H1 (cell line): ENCODE results near the gene DNAJB7. TPM values are rescaled to one million over a fixed set of nuclear protein-coding genes. Genes with fewer than 3 reads are reported as not detected.

Source experiments
- CTCF ChIA-PET: fragments of 300-600 bp; sonication (Branson Sonifier 250); formaldehyde crosslinking; loops from one replicate; lab custom pipeline; 2021; ENCODE audit not compliant: partially characterized antibody; lab: Charles Lee
- POLR2A ChIA-PET: fragments of 300-600 bp; sonication (Branson Sonifier 250); formaldehyde crosslinking; loops from one replicate; lab custom pipeline; 2021; ENCODE audit warnings: inconsistent platforms; ENCODE audit not compliant: partially characterized antibody; lab: Charles Lee
- DNase-seq, 2 experiments: peaks; one replicate each; pipeline versions ENCODE4 v3.0.0 to v3.0.0-alpha.2; 2010 to 2022; ENCODE audit warnings: low spot score in 2 of 2, low read depth in 1 of 2, mixed read lengths in 1 of 2
- FAIRE-seq: peaks from 2 replicates; lab custom pipeline; 2011; peaks lifted over from hg19 to GRCh38; lab: Jason Lieb, UNC
- H2AFZ ChIP-seq: 2 replicates; pipeline ENCODE4 v1.8.1; 2012; ENCODE audit warnings: low read length, inconsistent platforms
- H2AK5ac ChIP-seq: 2 replicates; pipeline ENCODE4 v1.6.1; 2013; ENCODE audit warnings: low read depth, low read length
- H2BK120ac ChIP-seq: replicated peaks from 2 replicates; pipeline ENCODE3; 2013; ENCODE audit warnings: low read depth, low read length, inconsistent platforms
- H2BK12ac ChIP-seq: 2 replicates; pipeline ENCODE4 v1.6.1; 2013; ENCODE audit warnings: low read depth, low read length
- H2BK15ac ChIP-seq: 2 replicates; pipeline ENCODE4 v1.6.1; 2013; ENCODE audit warnings: low read length
- H2BK20ac ChIP-seq: 2 replicates; pipeline ENCODE4 v1.6.1; 2013; ENCODE audit warnings: low read length
- H2BK5ac ChIP-seq: 2 replicates; pipeline ENCODE4 v1.6.1; 2013; ENCODE audit warnings: low read depth, low read length
- H3K14ac ChIP-seq: 2 replicates; pipeline ENCODE4 v1.6.1; 2013; ENCODE audit warnings: inconsistent platforms; ENCODE audit not compliant: insufficient read length
- H3K18ac ChIP-seq: 2 replicates; pipeline ENCODE4 v1.6.1; 2013; ENCODE audit warnings: low read length; ENCODE audit errors: extremely low read depth
- H3K23ac ChIP-seq: 2 replicates; pipeline ENCODE4 v1.6.1; 2013; ENCODE audit warnings: inconsistent platforms; ENCODE audit not compliant: insufficient read length
- H3K23me2 ChIP-seq: 2 replicates; pipeline ENCODE4 v1.6.1; 2013; ENCODE audit warnings: low read depth, low read length
- H3K27ac ChIP-seq: 2 replicates; pipeline ENCODE4 v1.6.1; 2011; ENCODE audit warnings: low read depth, low read length, inconsistent platforms
- H3K27me3 ChIP-seq, 4 experiments: replicated peaks in 1 of 4; 1 replicate in 1 of 4; 2 replicates in 3 of 4; pipeline versions ENCODE4 v1.6.1 to v1.8.1; 2011 to 2013; ENCODE audit warnings: low read length in 3 of 4, mild to moderate bottlenecking in 3 of 4, inconsistent platforms in 2 of 4, mixed read lengths in 2 of 4, moderate library complexity in 1 of 4; ENCODE audit not compliant: control insufficient read depth in 3 of 4, insufficient read depth in 3 of 4; ENCODE audit errors: extremely low read depth in 1 of 4
- H3K36me3 ChIP-seq, 4 experiments: 2 replicates each; pipeline versions ENCODE4 v1.6.1 to v1.8.1; 2011 to 2013; ENCODE audit warnings: mild to moderate bottlenecking in 4 of 4, low read length in 3 of 4, moderate library complexity in 2 of 4, control low read depth in 1 of 4, inconsistent platforms in 1 of 4; ENCODE audit not compliant: insufficient read depth in 4 of 4, control insufficient read depth in 2 of 4
- H3K4ac ChIP-seq: replicated peaks from 2 replicates; pipeline ENCODE3; 2013; ENCODE audit warnings: low read length, low read depth, mixed read lengths, inconsistent platforms; ENCODE audit not compliant: insufficient read length
- H3K4me1 ChIP-seq, 4 experiments: replicated peaks in 1 of 4; 1 replicate in 1 of 4; 2 replicates in 3 of 4; pipeline versions ENCODE4 v1.6.1 to v1.8.1; 2011 to 2013; ENCODE audit warnings: low read length in 3 of 4, inconsistent platforms in 2 of 4, mixed read lengths in 1 of 4; ENCODE audit not compliant: insufficient read depth in 4 of 4, control insufficient read depth in 3 of 4
- H3K4me2 ChIP-seq, 2 experiments: 2 replicates each; pipeline versions ENCODE4 v1.6.1 to v1.8.1; 2011 to 2013; ENCODE audit warnings: low read depth in 2 of 2, low read length in 2 of 2, control low read depth in 1 of 2, inconsistent platforms in 1 of 2, mild to moderate bottlenecking in 1 of 2; ENCODE audit not compliant: insufficient read depth in 1 of 2
- H3K4me3 ChIP-seq, 4 experiments: fragments of 200-600, 300-600 bp in 1 of 4; sonication (generic), shearing (Covaris generic), sonication (Bioruptor Twin) in 1 of 4; 2 replicates each; pipeline versions ENCODE4 v1.5.1 to v1.8.1; 2011 to 2016; ENCODE audit warnings: low read length in 4 of 4, low read depth in 3 of 4, control low read depth in 2 of 4, inconsistent platforms in 2 of 4, mild to moderate bottlenecking in 2 of 4, mixed read lengths in 1 of 4, moderate library complexity in 1 of 4; ENCODE audit not compliant: insufficient read depth in 2 of 4; ENCODE audit errors: extremely low read depth in 1 of 4
- H3K56ac ChIP-seq: replicated peaks from 2 replicates; pipeline ENCODE3; 2013; ENCODE audit warnings: low read depth, mild to moderate bottlenecking, mixed read lengths, low read length, inconsistent platforms; ENCODE audit not compliant: insufficient read length
- H3K79me1 ChIP-seq: 2 replicates; pipeline ENCODE4 v1.6.1; 2013; ENCODE audit warnings: low read depth, low read length, control low read depth
- H3K79me2 ChIP-seq, 2 experiments: 2 replicates each; pipeline versions ENCODE4 v1.6.1 to v1.8.1; 2012 to 2013; ENCODE audit warnings: low read length in 2 of 2, mild to moderate bottlenecking in 2 of 2, inconsistent platforms in 1 of 2; ENCODE audit not compliant: insufficient read depth in 2 of 2, control insufficient read depth in 1 of 2
- H3K9ac ChIP-seq, 4 experiments: replicated peaks in 1 of 4; 1 replicate in 1 of 4; 2 replicates in 3 of 4; pipeline versions ENCODE4 v1.6.1 to v1.8.1; 2011 to 2013; ENCODE audit warnings: low read depth in 3 of 4, low read length in 3 of 4, control low read depth in 2 of 4, mild to moderate bottlenecking in 2 of 4, moderate library complexity in 2 of 4, inconsistent platforms in 1 of 4; ENCODE audit errors: extremely low read depth in 1 of 4
- H3K9me3 ChIP-seq, 2 experiments: 2 replicates each; pipeline versions ENCODE4 v1.6.1 to v1.8.1; 2012 to 2013; ENCODE audit warnings: mild to moderate bottlenecking in 2 of 2, moderate library complexity in 2 of 2, control low read depth in 1 of 2, inconsistent platforms in 1 of 2, low read depth in 1 of 2, low read length in 1 of 2, mixed read lengths in 1 of 2; ENCODE audit not compliant: insufficient read depth in 2 of 2
- H4K20me1 ChIP-seq, 2 experiments: replicated peaks in 1 of 2; 2 replicates each; pipeline versions ENCODE3 to v1.8.1; 2011 to 2013; ENCODE audit warnings: inconsistent platforms in 2 of 2, low read length in 2 of 2, mild to moderate bottlenecking in 1 of 2; ENCODE audit not compliant: insufficient read depth in 2 of 2, control insufficient read depth in 1 of 2
- H4K5ac ChIP-seq: 2 replicates; pipeline ENCODE4 v1.6.1; 2013; ENCODE audit warnings: low read length, low read depth, mixed read lengths, inconsistent platforms; ENCODE audit not compliant: insufficient read length
- H4K8ac ChIP-seq: 2 replicates; pipeline ENCODE4 v1.8.0; 2013; ENCODE audit warnings: mild to moderate bottlenecking, moderate library complexity, low read length, inconsistent platforms; ENCODE audit not compliant: insufficient read depth; ENCODE audit errors: extremely low read depth
- H4K91ac ChIP-seq: replicated peaks from 2 replicates; pipeline ENCODE3; 2013; ENCODE audit warnings: low read length, mixed read lengths, inconsistent platforms; ENCODE audit not compliant: insufficient read length
- ASH2L ChIP-seq: fragments of 200-600, 300-600 bp; sonication (generic); IDR thresholded peaks from one replicate; pipeline ENCODE4 v1.7.1; 2017; ENCODE audit warnings: low read length
- CREB1 ChIP-seq: IDR thresholded peaks from 2 replicates; pipeline ENCODE4 v1.6.1; 2012; ENCODE audit warnings: inconsistent platforms
- JUN ChIP-seq: IDR thresholded peaks from 2 replicates; pipeline ENCODE4 v1.6.1; 2011; ENCODE audit warnings: low read depth, mild to moderate bottlenecking, improper control_type of control experiment, low read length
- KDM1A ChIP-seq: fragments of 200-600, 300-600 bp; sonication (generic); IDR thresholded peaks from 2 replicates; pipeline ENCODE4 v1.7.1; 2016; ENCODE audit warnings: mild to moderate bottlenecking, low read length, borderline replicate concordance
- POLR2AphosphoS5 ChIP-seq: IDR thresholded peaks from 2 replicates; pipeline ENCODE4 v1.6.1; 2011; ENCODE audit warnings: low read depth, low read length
- SIN3A ChIP-seq, 2 experiments: IDR thresholded peaks in 1 of 2; conservative IDR thresholded peaks in 1 of 2; 2 replicates each; pipeline ENCODE4 v1.6.1; 2011 to 2012; ENCODE audit warnings: low read length in 2 of 2, improper control_type of control experiment in 1 of 2, low read depth in 1 of 2, mild to moderate bottlenecking in 1 of 2
- SP1 ChIP-seq: IDR thresholded peaks from 2 replicates; pipeline ENCODE4 v1.6.1; 2011; ENCODE audit warnings: low read depth, low read length
- WGBS, 2 experiments: shearing (Covaris generic) in 1 of 2; methylation state at CpG; one replicate each; pipeline versions ENCODE4 v1.1.6 to v1.1.7; 2013 to 2015; ENCODE audit warnings: low lambda C conversion rate in 2 of 2, mixed read lengths in 2 of 2, inconsistent platforms in 1 of 2, low coverage in 1 of 2, missing lambda C conversion rate in 1 of 2; ENCODE audit not compliant: insufficient replicate concordance in 2 of 2, insufficient coverage in 1 of 2, insufficient read length in 1 of 2; ENCODE audit errors: extremely low coverage in 1 of 2, missing lambda C conversion rate in 1 of 2; 5-methylcytosine and 5-hydroxymethylcytosine counted together
- polyA plus RNA-seq, 7 experiments: library from polyadenylated mRNA; depleted of rRNA in 3 of 7; stranded (reverse) in 5 of 7; unstranded in 2 of 7; fragments of >200 nt in 5 of 7; fragments of 200-250 nt in 2 of 7; gene quantifications; 1 replicate in 5 of 7; 2 replicates in 1 of 7; 4 replicates in 1 of 7; pipeline versions ENCODE4 v1.2.1 to v1.2.3, GENCODE V29; 2011 to 2013; ENCODE audit warnings: missing spikeins in 2 of 7, mixed read lengths in 2 of 7
- total RNA-seq: library from RNA; stranded (reverse); fragmentation: NEBNext Ultra II Directional; extraction: Animal tissue kit (Norgen Biotek cat#: 25700); gene quantifications from 2 replicates; pipeline ENCODE4 v1.2.1, GENCODE V29; 2021
- TF ChIP-seq, protein P1 (sequence below): IDR thresholded peaks from 2 replicates; pipeline ENCODE4 v1.6.1; 2012; ENCODE audit warnings: low read length, inconsistent platforms
- TF ChIP-seq, protein P2 (sequence below), 3 experiments: IDR thresholded peaks; 1 replicate in 2 of 3; 2 replicates in 1 of 3; pipeline versions ENCODE4 v1.5.1 to v1.6.1; 2011; ENCODE audit warnings: low read length in 3 of 3, mild to moderate bottlenecking in 3 of 3, inconsistent platforms in 2 of 3, low read depth in 1 of 3, moderate library complexity in 1 of 3; ENCODE audit not compliant: insufficient read depth in 1 of 3; ENCODE audit errors: control extremely low read depth in 1 of 3

Gene DNAJB7
- total and polyA plus RNA-seq, 2 of the 8 experiments (the other 6 are each of a cell fraction or from before 2014, with no cell fraction given): not detected

DNA sequence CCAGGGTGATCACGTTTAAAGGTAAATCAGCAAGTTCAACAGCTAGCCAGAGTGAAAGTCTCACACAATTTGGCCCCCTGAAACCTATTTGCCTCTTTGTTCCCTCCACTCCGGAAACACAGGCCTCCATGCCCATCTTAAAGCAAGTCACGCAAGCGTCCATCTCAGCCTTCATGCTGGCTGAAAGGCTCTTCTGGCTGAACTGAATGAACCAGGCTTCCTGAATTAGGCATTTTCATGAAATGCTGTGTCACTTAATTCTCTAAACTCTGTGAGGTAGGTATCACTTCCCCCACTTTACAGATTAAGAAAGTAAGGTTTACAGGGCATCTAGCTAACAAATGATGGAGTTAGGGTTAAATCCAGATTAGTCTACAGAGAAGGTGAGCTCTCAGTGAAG is 44.2 kb downstream of the DNAJB7 start:
- H3K79me1 ChIP-seq: peaks cover 9% of the 10 kb centered on the region
- no peak overlapping the region for H3K23ac ChIP-seq
- POLR2A ChIA-PET: interaction anchor here (0.6 to 2.8 kb wide), 4 partner anchors 9 to 39 kb away, joined by 3 to 9 read pairs (median 7); partner anchors contain the start of gene XPNPEP3
- H3K27ac ChIP-seq: no peak overlapping the region
- peaks cover 0 to 1% (median 0%) of the 10 kb centered on the region in 4 experiments; a peak in 3 of 7 replicates for H3K4me1 ChIP-seq
- H3K4ac ChIP-seq: no peak overlapping the region
- no peaks in the 10 kb centered on the region for H3K9me3 ChIP-seq
- H2BK12ac ChIP-seq: no peak overlapping the region
- 90% methylated on average over 4 of the region's 4 CpGs; no CpG with 5 or more reads in 1 of the 2 experiments for WGBS, 2 experiments
- no peak overlapping the region for H2BK20ac ChIP-seq
- CTCF ChIA-PET: interaction anchor here (0.5 to 0.7 kb wide), 2 partner anchors 47 to 418 kb away, joined by 3 to 5 read pairs; no protein-coding TSS in a partner anchor
- H4K8ac ChIP-seq: 0 out of 2 replicates have a peak overlapping the region, but pooled peaks have one; percentile 39
- no peak overlapping the region for H4K5ac ChIP-seq
- H2AFZ ChIP-seq: no peak overlapping the region
- peaks cover 0 to 7% (median 3%) of the 10 kb centered on the region in 4 experiments; a peak in 2 of 8 replicates for H3K36me3 ChIP-seq
- H3K79me2 ChIP-seq: peaks cover 5 to 51% of the 10 kb centered on the region in 2 experiments; a peak in 3 of 4 replicates
- H2AK5ac ChIP-seq: no peak overlapping the region
- H4K91ac ChIP-seq: no peak overlapping the region
- H4K20me1 ChIP-seq: no peaks in the 10 kb centered on the region
- H3K9ac ChIP-seq: peak overlapping the region in 1 of 4 experiments; percentile 38; a peak in 1 of 7 replicates
- no peak overlapping the region for H2BK15ac ChIP-seq
- no peak overlapping the region for H3K56ac ChIP-seq
- no peak overlapping the region for H2BK5ac ChIP-seq
- peak overlapping the region; percentile 71 to 77; a peak in 2 of 4 replicates for H3K4me2 ChIP-seq
- peak overlapping the region in 2 of 4 experiments; percentile 72 to 98; a peak in 3 of 8 replicates for H3K4me3 ChIP-seq
- H3K14ac ChIP-seq: no peak overlapping the region
- H3K18ac ChIP-seq: no peak overlapping the region
- H2BK120ac ChIP-seq: no peak overlapping the region
- no peaks in the 10 kb centered on the region for H3K27me3 ChIP-seq
- DNase-seq: no peak
- FAIRE-seq: no peak
- H3K23me2 ChIP-seq: peaks cover 2% of the 10 kb centered on the region; the same call in 1 of the 2 replicates
- no peak for TF ChIP-seq JUN
- no peak for TF ChIP-seq SP1
- TF ChIP-seq POLR2AphosphoS5: no peak
- TF ChIP-seq, protein P1, sequence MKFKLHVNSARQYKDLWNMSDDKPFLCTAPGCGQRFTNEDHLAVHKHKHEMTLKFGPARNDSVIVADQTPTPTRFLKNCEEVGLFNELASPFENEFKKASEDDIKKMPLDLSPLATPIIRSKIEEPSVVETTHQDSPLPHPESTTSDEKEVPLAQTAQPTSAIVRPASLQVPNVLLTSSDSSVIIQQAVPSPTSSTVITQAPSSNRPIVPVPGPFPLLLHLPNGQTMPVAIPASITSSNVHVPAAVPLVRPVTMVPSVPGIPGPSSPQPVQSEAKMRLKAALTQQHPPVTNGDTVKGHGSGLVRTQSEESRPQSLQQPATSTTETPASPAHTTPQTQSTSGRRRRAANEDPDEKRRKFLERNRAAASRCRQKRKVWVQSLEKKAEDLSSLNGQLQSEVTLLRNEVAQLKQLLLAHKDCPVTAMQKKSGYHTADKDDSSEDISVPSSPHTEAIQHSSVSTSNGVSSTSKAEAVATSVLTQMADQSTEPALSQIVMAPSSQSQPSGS: no peak
- no peak for TF ChIP-seq SIN3A (conservative IDR thresholded peaks at IDR 0.05 in 1 of 2, IDR thresholded peaks at IDR 0.05 in 1 of 2; ENCODE audit: low read depth in 1 of 2, low read length in 2 of 2)
- TF ChIP-seq KDM1A: no peak
- TF ChIP-seq, protein P2, sequence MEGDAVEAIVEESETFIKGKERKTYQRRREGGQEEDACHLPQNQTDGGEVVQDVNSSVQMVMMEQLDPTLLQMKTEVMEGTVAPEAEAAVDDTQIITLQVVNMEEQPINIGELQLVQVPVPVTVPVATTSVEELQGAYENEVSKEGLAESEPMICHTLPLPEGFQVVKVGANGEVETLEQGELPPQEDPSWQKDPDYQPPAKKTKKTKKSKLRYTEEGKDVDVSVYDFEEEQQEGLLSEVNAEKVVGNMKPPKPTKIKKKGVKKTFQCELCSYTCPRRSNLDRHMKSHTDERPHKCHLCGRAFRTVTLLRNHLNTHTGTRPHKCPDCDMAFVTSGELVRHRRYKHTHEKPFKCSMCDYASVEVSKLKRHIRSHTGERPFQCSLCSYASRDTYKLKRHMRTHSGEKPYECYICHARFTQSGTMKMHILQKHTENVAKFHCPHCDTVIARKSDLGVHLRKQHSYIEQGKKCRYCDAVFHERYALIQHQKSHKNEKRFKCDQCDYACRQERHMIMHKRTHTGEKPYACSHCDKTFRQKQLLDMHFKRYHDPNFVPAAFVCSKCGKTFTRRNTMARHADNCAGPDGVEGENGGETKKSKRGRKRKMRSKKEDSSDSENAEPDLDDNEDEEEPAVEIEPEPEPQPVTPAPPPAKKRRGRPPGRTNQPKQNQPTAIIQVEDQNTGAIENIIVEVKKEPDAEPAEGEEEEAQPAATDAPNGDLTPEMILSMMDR (IDR thresholded peaks at IDR 0.05; ENCODE audit: control extremely low read depth in 1 of 3, insufficient read depth in 1 of 3, low read depth in 1 of 3, low read length in 3 of 3): no peak
- TF ChIP-seq ASH2L: no peak
- no peak for TF ChIP-seq CREB1
